Neural progenitor cell (in vitro differentiated cells): ENCODE data around the gene OXSR1. TPM values are rescaled to one million over a fixed set of nuclear protein-coding genes. Genes with fewer than 3 reads are reported as not detected.

Experiments used
- DNase-seq: peaks from one replicate; pipeline ENCODE4 v3.0.0-alpha.2; 2016; ENCODE audit warnings: low spot score
- H2AFZ ChIP-seq: fragments of 200-600 bp; sonication (generic); replicated peaks from 2 replicates; pipeline ENCODE4 v1.6.1; 2016; ENCODE audit warnings: antibody characterized with exemption
- H3F3A ChIP-seq: fragments of 200-600 bp; sonication (generic); 2 replicates; pipeline ENCODE4 v1.6.1; 2016; ENCODE audit warnings: antibody characterized with exemption, low read depth
- H3K27ac ChIP-seq: fragments of 200-600 bp; sonication (generic); 2 replicates; pipeline ENCODE4 v1.5.1; 2016; ENCODE audit warnings: mild to moderate bottlenecking
- H3K27me3 ChIP-seq: fragments of 200-600 bp; sonication (generic); 2 replicates; pipeline ENCODE4 v1.6.1; 2016; ENCODE audit warnings: mild to moderate bottlenecking, moderate library complexity
- H3K36me3 ChIP-seq: fragments of 200-600 bp; sonication (generic); 2 replicates; pipeline ENCODE4 v1.5.1; 2016
- H3K4me1 ChIP-seq: fragments of 200-600 bp; sonication (generic); 2 replicates; pipeline ENCODE4 v1.6.1; 2016; ENCODE audit warnings: mixed run types
- H3K4me2 ChIP-seq: fragments of 200-600 bp; sonication (generic); 2 replicates; pipeline ENCODE4 v1.6.1; 2016
- H3K4me3 ChIP-seq: fragments of 200-600 bp; sonication (generic); 2 replicates; pipeline ENCODE4 v1.5.1; 2016
- H3K79me2 ChIP-seq: fragments of 200-600 bp; sonication (generic); 2 replicates; pipeline ENCODE4 v1.6.1; 2016; ENCODE audit warnings: low read depth
- H3K9ac ChIP-seq: fragments of 200-600 bp; sonication (generic); 2 replicates; pipeline ENCODE4 v1.6.1; 2016
- H3K9me3 ChIP-seq: fragments of 200-600 bp; sonication (generic); 2 replicates; pipeline ENCODE4 v1.5.1; 2016; ENCODE audit warnings: low read depth
- H4K20me1 ChIP-seq: fragments of 200-600 bp; sonication (generic); 2 replicates; pipeline ENCODE4 v1.6.1; 2016; ENCODE audit warnings: low read depth
- H3K27ac Mint-ChIP-seq: 3 replicates; pipeline ENCODE4 v1.8.0; 2021; ENCODE audit warnings: mixed read lengths
- H3K27me3 Mint-ChIP-seq: 2 replicates; pipeline ENCODE4 v1.8.0; 2022; ENCODE audit warnings: low read depth, mild to moderate bottlenecking, inconsistent platforms, moderate library complexity, mixed read lengths; ENCODE audit not compliant: insufficient read depth
- H3K36me3 Mint-ChIP-seq: 3 replicates; pipeline ENCODE4 v1.8.0; 2021; ENCODE audit warnings: mixed read lengths
- H3K4me1 Mint-ChIP-seq: 3 replicates; pipeline ENCODE4 v1.8.0; 2021; ENCODE audit warnings: mixed read lengths
- H3K4me3 Mint-ChIP-seq: 3 replicates; pipeline ENCODE4 v1.8.0; 2021; ENCODE audit warnings: mild to moderate bottlenecking, moderate library complexity, mixed read lengths
- H3K9me3 Mint-ChIP-seq: 3 replicates; pipeline ENCODE4 v1.8.0; 2020; ENCODE audit warnings: mixed read lengths
- CTCF ChIP-seq: fragments of 200-600 bp; sonication (generic); IDR thresholded peaks from 2 replicates; pipeline ENCODE4 v1.5.1; 2017; ENCODE audit warnings: antibody characterized with exemption, mild to moderate bottlenecking
- EZH2 ChIP-seq: fragments of 200-600 bp; sonication (generic); IDR thresholded peaks from 2 replicates; pipeline ENCODE4 v1.6.1; 2017; ENCODE audit warnings: antibody characterized with exemption, mild to moderate bottlenecking, moderate library complexity
- EZH2phosphoT487 ChIP-seq: fragments of 200-600 bp; sonication (generic); IDR thresholded peaks from 2 replicates; pipeline ENCODE4 v1.6.1; 2017; ENCODE audit warnings: antibody characterized with exemption
- total RNA-seq: library from RNA; depleted of rRNA; stranded (reverse); fragments of >200 nt; gene quantifications from 2 replicates; pipeline ENCODE4 v1.2.3, GENCODE V29; 2015; ENCODE audit warnings: low replicate concordance

The OXSR1 gene
- total RNA-seq, 1 donor from 2014 or later: 65.8 TPM

GRCh38 chr3:38146504-38146903 is 18.8 kb upstream of the OXSR1 start:
- Histone ChIP-seq H3K27me3 (no peaks in the 10 kb centered on the region), H4K20me1 (no peaks in the 10 kb centered on the region), H3K79me2 (no peaks in the 10 kb centered on the region), H3K36me3 (no peaks in the 10 kb centered on the region), H2AFZ (no peak overlapping the region), H3K27ac (no peak overlapping the region), H3K4me2 (no peak overlapping the region), H3F3A (no peaks in the 10 kb centered on the region), H3K4me3 (no peak overlapping the region), H3K9me3 (peaks cover 8% of the 10 kb centered on the region), H3K4me1 (no peaks in the 10 kb centered on the region), H3K9ac (no peak overlapping the region)
- no peaks in the 10 kb centered on the region for H3K27me3 Mint-ChIP-seq
- no peaks in the 10 kb centered on the region for H3K4me1 Mint-ChIP-seq
- DNase-seq: no peak
- H3K9me3 Mint-ChIP-seq: peaks cover 7% of the 10 kb centered on the region
- H3K27ac Mint-ChIP-seq: no peak overlapping the region
- H3K4me3 Mint-ChIP-seq: no peak overlapping the region
- no peaks in the 10 kb centered on the region for H3K36me3 Mint-ChIP-seq
- TF ChIP-seq CTCF: no peak
- TF ChIP-seq EZH2phosphoT487: no peak
- no peak for TF ChIP-seq EZH2

DNA sequence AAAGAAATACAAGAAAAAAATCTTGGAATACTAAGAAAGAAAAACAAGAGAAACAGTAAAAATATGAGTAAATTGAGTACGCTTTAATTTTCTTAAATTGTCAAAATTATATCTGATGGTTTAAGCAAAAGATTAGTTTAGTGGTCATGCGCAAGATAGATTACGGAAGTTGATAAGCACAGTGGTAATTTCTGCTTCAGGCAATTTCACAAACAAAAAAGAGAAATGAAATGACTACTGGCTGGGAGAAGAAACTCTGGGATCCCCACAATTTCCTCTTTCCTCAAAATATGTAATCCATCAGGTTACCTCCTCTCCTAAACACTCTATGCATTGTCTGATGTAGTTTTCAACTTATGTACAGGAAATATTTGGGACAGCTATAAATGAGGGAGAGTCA is 17.9 kb upstream of the OXSR1 start:
- H3K27ac Mint-ChIP-seq: no peak overlapping the region
- peaks cover 7% of the 10 kb centered on the region for H3K9me3 Mint-ChIP-seq
- Histone ChIP-seq H3K4me1 (no peaks in the 10 kb centered on the region), H3K9me3 (peaks cover 8% of the 10 kb centered on the region), H3K9ac (no peak overlapping the region), H3K27ac (no peak overlapping the region), H3K36me3 (no peaks in the 10 kb centered on the region), H2AFZ (no peak overlapping the region), H3K4me3 (no peak overlapping the region), H3K27me3 (no peaks in the 10 kb centered on the region), H3F3A (no peaks in the 10 kb centered on the region), H3K79me2 (no peaks in the 10 kb centered on the region), H3K4me2 (no peak overlapping the region), H4K20me1 (no peaks in the 10 kb centered on the region)
- H3K4me1 Mint-ChIP-seq: no peaks in the 10 kb centered on the region
- H3K4me3 Mint-ChIP-seq: no peak overlapping the region
- H3K27me3 Mint-ChIP-seq: peaks cover 3% of the 10 kb centered on the region
- DNase-seq: no peak
- no peak for TF ChIP-seq EZH2
- no peak for TF ChIP-seq CTCF
- no peak for TF ChIP-seq EZH2phosphoT487
- no peaks in the 10 kb centered on the region for H3K36me3 Mint-ChIP-seq

DNA sequence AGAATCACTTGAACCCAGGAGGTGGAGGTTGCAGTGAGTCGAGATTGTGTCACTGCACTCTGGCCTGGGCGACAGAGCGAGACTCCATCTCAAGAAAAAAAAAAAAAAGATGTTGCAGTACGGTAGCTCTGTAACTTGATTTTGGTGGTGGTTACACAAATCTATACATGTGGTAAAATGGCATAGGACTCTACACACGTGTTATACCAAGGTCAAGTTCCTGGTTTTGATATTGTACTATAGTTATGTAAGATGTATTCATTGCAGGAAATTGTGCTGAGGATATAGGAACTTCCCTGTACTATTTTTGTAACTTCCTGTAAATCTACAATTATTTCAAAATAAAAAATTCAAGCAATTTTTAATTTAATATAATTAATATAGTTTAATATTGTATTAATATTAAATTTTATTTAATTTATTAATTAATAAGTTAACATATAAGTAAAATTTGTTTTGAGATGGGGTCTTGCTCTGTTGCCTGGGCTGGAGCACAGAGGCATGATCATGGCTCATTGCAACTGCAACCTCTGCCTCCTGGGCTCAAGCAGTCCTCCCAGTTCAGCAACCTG is 16.9 kb upstream of the OXSR1 start:
- Mint-ChIP-seq H3K4me1 (no peaks in the 10 kb centered on the region), H3K27ac (no peak overlapping the region), H3K4me3 (no peak overlapping the region), H3K27me3 (peaks cover 3% of the 10 kb centered on the region), H3K9me3 (peaks cover 7% of the 10 kb centered on the region), H3K36me3 (no peaks in the 10 kb centered on the region)
- no peaks in the 10 kb centered on the region for H3F3A ChIP-seq
- H3K9me3 ChIP-seq: peaks cover 8% of the 10 kb centered on the region
- H3K4me2 ChIP-seq: no peak overlapping the region
- H3K27ac ChIP-seq: no peak overlapping the region
- H4K20me1 ChIP-seq: no peaks in the 10 kb centered on the region
- H3K36me3 ChIP-seq: no peaks in the 10 kb centered on the region
- H3K4me3 ChIP-seq: no peak overlapping the region
- H3K79me2 ChIP-seq: no peaks in the 10 kb centered on the region
- no peaks in the 10 kb centered on the region for H3K27me3 ChIP-seq
- no peak overlapping the region for H2AFZ ChIP-seq
- H3K9ac ChIP-seq: no peak overlapping the region
- no peak for DNase-seq
- H3K4me1 ChIP-seq: no peaks in the 10 kb centered on the region
- TF ChIP-seq EZH2phosphoT487 (no peak), CTCF (no peak), EZH2 (no peak)
